ENCODE data around the gene TCN2. TPM values are rescaled to one million over a fixed set of nuclear protein-coding genes. Genes with fewer than 3 reads are reported as not detected.

The TCN2 gene
- total RNA-seq, 2 experiments from 2014 or later, result 3.8 TPM; not detected in 1

DNA sequence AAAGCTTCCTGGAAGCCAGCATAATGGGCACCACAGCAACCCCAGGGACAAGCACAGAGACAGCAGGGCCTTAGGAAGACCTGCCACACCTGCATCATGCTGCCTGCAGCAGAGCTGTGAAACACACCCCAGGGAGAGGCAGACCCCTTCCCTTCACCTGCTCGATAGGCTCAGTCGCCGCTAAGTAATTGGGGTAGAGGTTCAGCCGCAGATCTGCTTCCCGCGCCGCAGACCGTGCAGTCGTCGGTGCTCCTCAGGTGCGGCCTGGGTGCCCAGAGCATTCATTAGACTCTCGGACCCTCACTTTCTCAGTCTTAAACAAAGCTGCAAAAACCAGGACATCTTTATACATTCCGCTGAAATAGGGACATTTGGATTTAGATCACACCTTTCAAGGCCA lies 57.8 kb downstream of the TCN2 start:
- H3K9me2 ChIP-seq (ENCODE audit: insufficient read depth, low read length), result no peaks in the 10 kb centered on the region
- BruUV-seq (replicated peaks), result no TSS peak
- no peaks in the 10 kb centered on the region for H3K9me3 ChIP-seq (ENCODE audit: low read length)
- POLR2A ChIA-PET, result no interaction called here
- H3K27ac ChIP-seq (ENCODE audit: low read depth, low read length, poor library complexity, severe bottlenecking), result no peak overlapping the region
- no peak overlapping the region for H3K4me2 ChIP-seq (ENCODE audit: low read length)
- peaks cover 8% of the 10 kb centered on the region for H3K4me1 ChIP-seq (ENCODE audit: insufficient read depth, low read length, poor library complexity, severe bottlenecking)
- CTCF ChIA-PET (ENCODE audit: unreplicated experiment), result no interaction called here
- H2AFZ ChIP-seq (ENCODE audit: low read length), result no peak overlapping the region
- no peak for DNase-seq (ENCODE audit: low spot score)
- TF ChIP-seq EZH2phosphoT487 (IDR thresholded peaks at IDR 0.05; ENCODE audit: borderline replicate concordance, low read depth, low read length), result no peak
- TF ChIP-seq, protein P1, sequence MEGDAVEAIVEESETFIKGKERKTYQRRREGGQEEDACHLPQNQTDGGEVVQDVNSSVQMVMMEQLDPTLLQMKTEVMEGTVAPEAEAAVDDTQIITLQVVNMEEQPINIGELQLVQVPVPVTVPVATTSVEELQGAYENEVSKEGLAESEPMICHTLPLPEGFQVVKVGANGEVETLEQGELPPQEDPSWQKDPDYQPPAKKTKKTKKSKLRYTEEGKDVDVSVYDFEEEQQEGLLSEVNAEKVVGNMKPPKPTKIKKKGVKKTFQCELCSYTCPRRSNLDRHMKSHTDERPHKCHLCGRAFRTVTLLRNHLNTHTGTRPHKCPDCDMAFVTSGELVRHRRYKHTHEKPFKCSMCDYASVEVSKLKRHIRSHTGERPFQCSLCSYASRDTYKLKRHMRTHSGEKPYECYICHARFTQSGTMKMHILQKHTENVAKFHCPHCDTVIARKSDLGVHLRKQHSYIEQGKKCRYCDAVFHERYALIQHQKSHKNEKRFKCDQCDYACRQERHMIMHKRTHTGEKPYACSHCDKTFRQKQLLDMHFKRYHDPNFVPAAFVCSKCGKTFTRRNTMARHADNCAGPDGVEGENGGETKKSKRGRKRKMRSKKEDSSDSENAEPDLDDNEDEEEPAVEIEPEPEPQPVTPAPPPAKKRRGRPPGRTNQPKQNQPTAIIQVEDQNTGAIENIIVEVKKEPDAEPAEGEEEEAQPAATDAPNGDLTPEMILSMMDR (conservative IDR thresholded peaks at IDR 0.05; ENCODE audit: low read length), result no peak
- no peak overlapping the region for H3K4me3 ChIP-seq (ENCODE audit: low read depth, low read length, poor library complexity, severe bottlenecking)
- H3K79me2 ChIP-seq (ENCODE audit: insufficient read depth, low read depth, low read length), result no peaks in the 10 kb centered on the region
- intact Hi-C loops (cut with micrococcal nuclease; ENCODE audit: unreplicated experiment), result no loop called here
- no peaks in the 10 kb centered on the region for H4K20me1 ChIP-seq (ENCODE audit: insufficient read depth, low read length)
- no peaks in the 10 kb centered on the region for H3K36me3 ChIP-seq (ENCODE audit: insufficient read depth, low read length)

DNA sequence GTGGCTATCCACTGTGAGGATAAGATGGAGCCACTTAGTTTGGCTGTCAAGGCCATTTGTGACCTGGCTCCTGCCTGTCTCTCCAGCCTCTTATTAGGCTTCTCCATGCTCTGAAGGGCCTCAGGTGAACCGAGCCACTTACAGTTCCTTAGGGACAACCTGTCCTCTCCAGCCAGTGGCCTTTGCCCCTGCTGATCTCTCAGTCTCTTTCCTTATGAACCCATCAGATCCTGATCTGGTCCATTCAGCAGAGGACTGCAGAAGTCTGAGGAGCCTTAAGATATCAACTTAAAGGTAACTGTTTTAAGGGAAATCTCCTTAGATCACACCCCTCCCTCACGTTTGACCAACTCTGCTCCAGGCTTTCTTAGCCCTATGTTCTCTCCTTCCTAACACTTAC lies 58.3 kb downstream of the TCN2 start:
- ChIA-PET CTCF (ENCODE audit: unreplicated experiment) (no interaction called here), POLR2A (no interaction called here)
- intact Hi-C loops (cut with micrococcal nuclease; ENCODE audit: unreplicated experiment), result no loop called here
- no peak overlapping the region for H3K4me2 ChIP-seq (ENCODE audit: low read length)
- H3K27ac ChIP-seq (ENCODE audit: low read depth, low read length, poor library complexity, severe bottlenecking), result no peak overlapping the region
- no peaks in the 10 kb centered on the region for H3K9me3 ChIP-seq (ENCODE audit: low read length)
- H3K79me2 ChIP-seq (ENCODE audit: insufficient read depth, low read depth, low read length), result no peaks in the 10 kb centered on the region
- H3K36me3 ChIP-seq (ENCODE audit: insufficient read depth, low read length), result no peaks in the 10 kb centered on the region
- TF ChIP-seq, protein P1 (conservative IDR thresholded peaks at IDR 0.05; ENCODE audit: low read length), result no peak
- no peak for TF ChIP-seq EZH2phosphoT487 (IDR thresholded peaks at IDR 0.05; ENCODE audit: borderline replicate concordance, low read depth, low read length)
- no peak overlapping the region for H2AFZ ChIP-seq (ENCODE audit: low read length)
- no peaks in the 10 kb centered on the region for H4K20me1 ChIP-seq (ENCODE audit: insufficient read depth, low read length)
- H3K9me2 ChIP-seq (ENCODE audit: insufficient read depth, low read length), result no peaks in the 10 kb centered on the region
- peaks cover 8% of the 10 kb centered on the region for H3K4me1 ChIP-seq (ENCODE audit: insufficient read depth, low read length, poor library complexity, severe bottlenecking)
- BruUV-seq (replicated peaks), result no TSS peak
- H3K4me3 ChIP-seq (ENCODE audit: low read depth, low read length, poor library complexity, severe bottlenecking), result no peak overlapping the region
- no peak for DNase-seq (ENCODE audit: low spot score)

DNA sequence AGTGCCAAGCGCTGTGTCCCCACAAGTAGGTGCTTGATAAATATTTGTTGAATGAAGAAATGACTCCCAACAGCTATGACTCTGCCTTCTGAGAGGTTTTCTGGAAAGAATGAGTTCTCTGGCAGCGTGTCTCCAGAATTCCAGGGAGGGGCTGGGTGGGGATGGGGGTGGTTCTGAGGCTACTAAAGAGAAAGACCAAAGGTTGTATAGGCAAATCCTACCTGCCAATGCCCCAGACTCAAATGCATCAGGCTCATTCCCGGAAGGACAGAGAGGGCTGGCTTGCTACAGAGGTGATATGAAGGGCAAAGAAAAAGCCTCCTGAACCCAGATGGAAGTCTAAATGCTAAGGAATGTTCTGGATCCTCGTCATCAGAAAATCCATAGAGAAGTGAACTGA lies 58.8 kb downstream of the TCN2 start:
- Histone ChIP-seq H3K4me2 (ENCODE audit: low read length) (no peak overlapping the region), H3K27ac (ENCODE audit: low read depth, low read length, poor library complexity, severe bottlenecking) (no peak overlapping the region), H4K20me1 (ENCODE audit: insufficient read depth, low read length) (no peaks in the 10 kb centered on the region), H2AFZ (ENCODE audit: low read length) (no peak overlapping the region), H3K9me2 (ENCODE audit: insufficient read depth, low read length) (no peaks in the 10 kb centered on the region), H3K9me3 (ENCODE audit: low read length) (no peaks in the 10 kb centered on the region), H3K79me2 (ENCODE audit: insufficient read depth, low read depth, low read length) (no peaks in the 10 kb centered on the region), H3K4me1 (ENCODE audit: insufficient read depth, low read length, poor library complexity, severe bottlenecking) (peaks cover 8% of the 10 kb centered on the region), H3K36me3 (ENCODE audit: insufficient read depth, low read length) (no peaks in the 10 kb centered on the region), H3K4me3 (ENCODE audit: low read depth, low read length, poor library complexity, severe bottlenecking) (no peak overlapping the region)
- TF ChIP-seq, protein P1 (conservative IDR thresholded peaks at IDR 0.05; ENCODE audit: low read length), result no peak
- TF ChIP-seq EZH2phosphoT487 (IDR thresholded peaks at IDR 0.05; ENCODE audit: borderline replicate concordance, low read depth, low read length), result no peak
- POLR2A ChIA-PET, result no interaction called here
- no peak for DNase-seq (ENCODE audit: low spot score)
- CTCF ChIA-PET (ENCODE audit: unreplicated experiment), result no interaction called here
- intact Hi-C loops (cut with micrococcal nuclease; ENCODE audit: unreplicated experiment), result no loop called here
- no TSS peak for BruUV-seq (replicated peaks)
